HTR-8/SVneo (cell line): ENCODE results near the gene TMEM109.
A peak's percentile ranks its signal among the peaks of the same experiment; 100 is the strongest.

ENCODE experiments used
- DNase-seq: peaks from one replicate; pipeline ENCODE4 v3.0.0; 2011; ENCODE audit warnings: low spot score, mixed read lengths; ENCODE audit not compliant: insufficient read length
- FAIRE-seq: peaks from 2 replicates; lab custom pipeline; 2011; peaks lifted over from hg19 to GRCh38; lab: Jason Lieb, UNC

The TMEM109 gene

GRCh38 chr11:60876168-60876485 is 37.8 kb upstream of the TMEM109 start:
- FAIRE-seq (no peak), DNase-seq (no peak)

GRCh38 chr11:60878245-60879101 is 35.5 kb upstream of the TMEM109 start:
- FAIRE-seq (no peak), DNase-seq (no peak)

GRCh38 chr11:60879104-60879503 is 34.9 kb upstream of the TMEM109 start:
- no peak for FAIRE-seq

GRCh38 chr11:60879971-60880588 is 33.9 kb upstream of the TMEM109 start:
- FAIRE-seq, result no peak
- no peak for DNase-seq

More at GRCh38 chr11:60879104-60879503, 34.9 kb upstream of the TMEM109 start:
- DNase-seq, result no peak

- no peak for DNase-seq
- no peak for FAIRE-seq
Observed at GRCh38 chr11:60880643-60881282, 33.2 kb upstream of the TMEM109 start.

GRCh38 chr11:60887556-60887955 is 26.4 kb upstream of the TMEM109 start:
- DNase-seq (peak; percentile 32), FAIRE-seq (no peak)

GRCh38 chr11:60889869-60890311 is 24.1 kb upstream of the TMEM109 start:
- FAIRE-seq (no peak), DNase-seq (no peak)

GRCh38 chr11:60890696-60891095 is 23.3 kb upstream of the TMEM109 start:
- FAIRE-seq (no peak), DNase-seq (no peak)

- DNase-seq (no peak), FAIRE-seq (no peak)
Observed at GRCh38 chr11:60891103-60891741, 22.7 kb upstream of the TMEM109 start.

GRCh38 chr11:60895687-60896086 is 18.3 kb upstream of the TMEM109 start:
- FAIRE-seq (no peak), DNase-seq (no peak)

GRCh38 chr11:60897496-60897895 is 16.5 kb upstream of the TMEM109 start:
- FAIRE-seq (no peak), DNase-seq (no peak)

- DNase-seq, result peak; percentile 61
- no peak for FAIRE-seq
Observed at GRCh38 chr11:60899046-60899936, 14.7 kb upstream of the TMEM109 start.

- DNase-seq (no peak), FAIRE-seq (no peak)
Observed at GRCh38 chr11:60899977-60900376, 14.0 kb upstream of the TMEM109 start.

- no peak for DNase-seq
- no peak for FAIRE-seq
Observed at GRCh38 chr11:60900673-60901404, 13.1 kb upstream of the TMEM109 start.

- FAIRE-seq (no peak), DNase-seq (no peak)
Observed at GRCh38 chr11:60902625-60903024, 11.3 kb upstream of the TMEM109 start.

GRCh38 chr11:60905047-60905446 is 8.9 kb upstream of the TMEM109 start:
- FAIRE-seq, result no peak
- no peak for DNase-seq

GRCh38 chr11:60905551-60906113 is 8.3 kb upstream of the TMEM109 start:
- DNase-seq, result no peak

GRCh38 chr11:60906132-60906972 is 7.6 kb upstream of the TMEM109 start, which contains the start of gene PRPF19:
TSS of gene PRPF19 (minus strand) at chr11:60906585. CDS start at chr11:60906382, 203 bp downstream.
- DNase-seq (peak; percentile 87), FAIRE-seq (no peak)

More at GRCh38 chr11:60905551-60906113, 8.3 kb upstream of the TMEM109 start:
- FAIRE-seq, result no peak
